Right atrium auricular region (tissue), 2 donors: Measurements from ENCODE around the gene DDX1. TPM values are rescaled to one million over a fixed set of nuclear protein-coding genes. Genes with fewer than 3 reads are reported as not detected.

Experiments used
- DNase-seq: peaks from one replicate; pipeline ENCODE4 v3.0.0-alpha.2; 2019; ENCODE audit warnings: low spot score
- H3K27ac ChIP-seq, 2 donors: fragments of 200-600 bp; sonication (generic); 1 replicate in 1 of 2; 2 replicates in 1 of 2; pipeline ENCODE4 v1.5.1; 2016 to 2019
- H3K27me3 ChIP-seq, 2 donors: fragments of 200-600 bp; sonication (generic); one replicate each; pipeline versions ENCODE4 v1.5.1 to v1.6.0; 2017 to 2019
- H3K36me3 ChIP-seq: fragments of 200-600 bp; sonication (generic); one replicate; pipeline ENCODE4 v1.5.1; 2016
- H3K4me1 ChIP-seq, 2 donors: fragments of 200-600 bp; sonication (generic); one replicate each; pipeline versions ENCODE4 v1.5.1 to v1.6.0; 2017 to 2019
- H3K4me3 ChIP-seq, 2 donors: fragments of 200-600 bp; sonication (generic); 1 replicate in 1 of 2; 2 replicates in 1 of 2; pipeline ENCODE4 v1.5.1; 2017 to 2019; ENCODE audit warnings: mild to moderate bottlenecking in 1 of 2, moderate library complexity in 1 of 2
- H3K9me3 ChIP-seq, 2 donors: fragments of 200-600 bp; sonication (generic); one replicate each; pipeline ENCODE4 v1.5.1; 2019
- CTCF ChIP-seq, 2 donors: fragments of 200-600 bp; sonication (generic); IDR thresholded peaks; one replicate each; pipeline ENCODE4 v1.5.1; 2019; ENCODE audit warnings: antibody characterized with exemption in 2 of 2
- total RNA-seq, 2 donors: library from RNA; depleted of rRNA; stranded (reverse); fragments of >200 nt; gene quantifications; one replicate each; pipeline ENCODE4 v1.1.0, GENCODE V29; 2016

DDX1 gene
- total RNA-seq, 2 donors from 2014 or later, result 60.1 to 75.9 TPM

- DNase-seq, result no peak
- H3K36me3 ChIP-seq, result no peaks in the 10 kb centered on the region
- H3K27me3 ChIP-seq, result no peaks in the 10 kb centered on the region
- H3K27ac ChIP-seq, result no peak overlapping the region
- H3K4me3 ChIP-seq, result no peak overlapping the region
- H3K9me3 ChIP-seq, result no peaks in the 10 kb centered on the region
- H3K4me1 ChIP-seq, result no peaks in the 10 kb centered on the region
- TF ChIP-seq CTCF (IDR thresholded peaks at IDR 0.05), result no peak
Measured at GRCh38 chr2:15674637-15675455, 83.2 kb downstream of the DDX1 start.

GRCh38 chr2:15675456-15676195 is 84.0 kb downstream of the DDX1 start:
- Histone ChIP-seq H3K36me3 (no peaks in the 10 kb centered on the region), H3K27ac (no peak overlapping the region), H3K4me3 (no peak overlapping the region), H3K9me3 (no peaks in the 10 kb centered on the region), H3K4me1 (no peaks in the 10 kb centered on the region), H3K27me3 (no peaks in the 10 kb centered on the region)
- no peak for TF ChIP-seq CTCF (IDR thresholded peaks at IDR 0.05)
- no peak for DNase-seq

GRCh38 chr2:15677141-15677843 is 85.6 kb downstream of the DDX1 start:
- Histone ChIP-seq H3K36me3 (no peaks in the 10 kb centered on the region), H3K4me1 (no peaks in the 10 kb centered on the region), H3K27ac (no peak overlapping the region), H3K27me3 (no peaks in the 10 kb centered on the region), H3K4me3 (no peak overlapping the region), H3K9me3 (no peaks in the 10 kb centered on the region)
- no peak for TF ChIP-seq CTCF (IDR thresholded peaks at IDR 0.05)
- DNase-seq, result no peak

- no peak for DNase-seq
- Histone ChIP-seq H3K4me1 (no peaks in the 10 kb centered on the region), H3K4me3 (no peak overlapping the region), H3K27me3 (no peaks in the 10 kb centered on the region), H3K27ac (no peak overlapping the region), H3K36me3 (no peaks in the 10 kb centered on the region), H3K9me3 (no peaks in the 10 kb centered on the region)
- TF ChIP-seq CTCF (IDR thresholded peaks at IDR 0.05), result no peak
Measured at GRCh38 chr2:15678346-15678745, 86.7 kb downstream of the DDX1 start.

- Histone ChIP-seq H3K27me3 (no peaks in the 10 kb centered on the region), H3K4me1 (no peaks in the 10 kb centered on the region), H3K9me3 (no peaks in the 10 kb centered on the region), H3K27ac (no peak overlapping the region), H3K4me3 (no peak overlapping the region), H3K36me3 (no peaks in the 10 kb centered on the region)
- TF ChIP-seq CTCF (IDR thresholded peaks at IDR 0.05), result no peak
- DNase-seq, result no peak
Measured at GRCh38 chr2:15678909-15679308, 87.2 kb downstream of the DDX1 start.
